T1000 (cell line): Measurements from ENCODE around the gene CD33.
"Not testable (repeated sequence)": the region's sequence is repeated elsewhere in the genome, so short reads cannot be mapped to it uniquely, and the experiment has no call there.

ENCODE experiments used
- DNase-seq: peaks from one replicate; lab custom pipeline; 2025; ENCODE audit warnings: mixed read lengths; lab: John Stamatoyannopoulos, UW

Gene CD33

GRCh38 chr19:51210191-51210784 is 14.6 kb upstream of the CD33 start:
- no peak for DNase-seq

DNA sequence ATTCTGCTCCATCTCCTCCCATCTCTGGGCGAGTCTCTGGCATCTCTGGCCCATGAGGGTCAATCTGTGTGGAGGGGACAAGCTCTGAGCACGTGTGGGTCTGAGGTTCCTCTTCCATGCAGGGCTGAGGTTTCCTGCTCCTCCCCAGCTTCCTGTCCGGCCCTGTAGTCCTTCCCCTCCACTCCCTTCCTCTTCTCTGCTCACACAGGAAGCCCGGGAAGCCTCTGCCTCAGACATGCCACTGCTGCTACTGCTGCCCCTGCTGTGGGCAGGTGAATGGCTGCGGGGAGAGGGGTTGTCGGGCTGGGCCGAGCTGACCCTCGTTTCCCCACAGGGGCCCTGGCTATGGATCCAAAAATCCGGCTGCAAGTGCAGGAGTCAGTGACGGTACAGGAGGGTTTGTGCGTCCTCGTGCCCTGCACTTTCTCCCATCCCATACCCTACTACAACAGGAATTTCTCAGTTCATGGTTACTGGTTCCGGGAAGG is 14.0 kb upstream of the CD33 start:
- DNase-seq = not testable (repeated sequence)

GRCh38 chr19:51211833-51212232 is 13.0 kb upstream of the CD33 start:
- DNase-seq = no peak

DNA sequence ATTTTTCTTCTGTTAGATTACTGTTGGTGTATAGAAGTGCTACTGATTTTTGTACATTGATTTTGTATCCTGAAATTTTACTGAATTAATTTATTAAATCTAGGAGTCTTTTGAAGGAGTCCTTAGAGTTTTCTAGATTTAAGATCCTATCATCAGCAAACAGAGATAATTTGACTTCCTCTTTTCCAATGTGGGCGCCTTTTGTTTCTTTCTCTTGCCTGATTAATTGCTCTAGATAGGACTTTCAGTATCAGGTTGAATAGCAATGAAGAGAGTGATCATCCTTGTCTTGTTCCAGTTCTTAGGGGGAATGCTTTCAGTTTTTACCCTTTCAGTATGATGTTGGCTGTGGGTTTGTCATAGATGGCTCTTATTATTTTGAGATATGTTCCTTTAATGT is 5.6 kb upstream of the CD33 start:
- DNase-seq = no peak

DNA sequence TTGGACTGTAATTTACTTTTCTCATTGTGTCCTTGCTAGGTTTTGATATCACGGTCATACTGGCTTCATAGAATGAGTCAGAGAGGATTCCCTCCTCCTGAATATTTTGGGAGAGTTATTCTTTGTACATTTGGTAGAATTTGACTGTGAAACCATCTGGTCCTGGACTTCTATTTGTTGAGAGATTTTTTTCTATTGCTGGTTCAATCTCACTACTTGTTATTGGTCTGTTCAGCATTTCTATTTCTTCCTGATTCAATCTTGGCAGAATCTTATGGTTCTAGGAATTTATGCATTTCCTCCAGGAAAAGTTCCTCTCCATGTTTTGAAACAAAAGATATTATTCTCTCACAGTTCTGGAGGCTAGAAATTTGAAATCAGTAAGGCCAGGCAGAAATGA is 4.9 kb upstream of the CD33 start:
- no peak for DNase-seq

GRCh38 chr19:51220996-51221395 is 3.9 kb upstream of the CD33 start:
- DNase-seq = no peak

- DNase-seq = no peak
Observed at GRCh38 chr19:51224163-51224641, 678 bp upstream of the CD33 start.

- no peak for DNase-seq
Observed at GRCh38 chr19:51226067-51226466, 1.2 kb downstream of the CD33 start.

DNA sequence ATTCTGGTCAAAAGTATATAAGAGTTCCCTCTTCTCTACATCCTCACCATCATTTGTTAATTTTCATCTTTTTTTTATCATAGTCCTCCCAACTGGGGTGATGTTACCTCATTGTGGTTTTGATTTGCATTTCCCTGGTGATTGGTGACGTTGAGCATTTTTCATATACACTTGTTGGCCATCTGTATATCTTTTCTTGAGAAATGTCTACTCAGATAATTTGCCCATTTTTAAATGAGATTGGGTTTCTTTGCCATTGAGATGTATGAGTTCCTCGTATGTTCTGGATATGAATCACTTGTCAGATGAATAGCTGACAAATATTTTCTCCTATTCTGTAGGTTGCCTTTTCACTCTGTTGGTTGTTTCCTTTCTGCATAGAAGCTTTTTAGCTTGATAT is 2.4 kb downstream of the CD33 start:
- no peak for DNase-seq

GRCh38 chr19:51227966-51228365 is 3.1 kb downstream of the CD33 start:
- DNase-seq = no peak

DNA sequence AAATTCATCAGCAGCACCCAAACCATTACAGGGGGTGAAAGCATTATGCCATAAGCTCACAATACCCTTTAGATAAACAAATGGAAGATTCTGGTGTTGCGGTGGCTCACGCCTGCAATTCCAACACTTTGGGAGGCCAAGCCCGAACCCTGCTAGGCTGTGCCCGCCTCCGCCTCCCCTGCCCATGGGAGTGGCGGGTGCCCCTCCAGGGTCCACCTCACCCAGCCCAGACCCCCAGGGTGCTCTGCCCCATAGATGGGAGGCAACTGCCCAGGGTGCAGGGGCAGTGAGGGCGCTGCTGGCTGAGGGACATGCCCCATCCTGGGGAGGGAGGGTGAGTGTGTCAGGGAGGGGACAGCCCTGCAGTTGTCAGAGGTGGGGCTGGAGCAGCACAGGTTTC is 16.0 kb downstream of the CD33 start:
- DNase-seq = no peak

DNA sequence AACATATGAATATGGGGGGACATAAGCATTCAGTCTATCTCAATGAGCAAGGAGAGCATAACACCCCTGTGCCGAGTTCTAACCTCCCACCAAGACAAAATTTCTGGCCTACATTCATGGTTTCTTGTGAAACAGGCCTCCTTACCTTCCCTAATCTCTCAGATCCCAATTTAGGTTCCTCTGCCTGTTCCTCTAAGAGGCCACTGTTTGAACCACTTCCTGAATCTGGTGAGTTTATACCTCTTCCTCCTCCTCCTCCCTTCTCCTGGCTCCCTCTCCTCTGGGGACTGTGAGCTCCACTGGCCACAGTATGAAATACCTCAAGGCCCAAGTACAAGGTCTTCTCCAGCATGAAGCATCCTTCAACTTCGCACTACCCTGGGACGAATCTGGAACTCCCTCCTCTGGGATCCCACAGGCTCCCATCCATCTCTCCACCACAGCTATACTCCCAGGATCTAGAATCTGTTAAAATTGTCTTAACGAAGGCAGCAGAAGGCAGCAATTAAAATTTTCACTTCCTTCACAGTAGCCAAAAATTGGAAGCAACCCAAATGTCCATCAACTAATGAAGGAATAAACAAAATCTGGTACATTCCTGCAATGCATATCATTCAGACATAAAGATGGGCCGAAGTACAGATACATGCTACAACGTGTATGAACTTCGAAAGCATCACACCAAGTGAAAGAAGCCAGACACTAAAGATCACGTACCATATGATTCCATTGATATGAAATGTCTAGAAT is 18.2 kb downstream of the CD33 start:
- DNase-seq = no peak

- no peak for DNase-seq
Observed at GRCh38 chr19:51246164-51246552, 21.3 kb downstream of the CD33 start.

DNA sequence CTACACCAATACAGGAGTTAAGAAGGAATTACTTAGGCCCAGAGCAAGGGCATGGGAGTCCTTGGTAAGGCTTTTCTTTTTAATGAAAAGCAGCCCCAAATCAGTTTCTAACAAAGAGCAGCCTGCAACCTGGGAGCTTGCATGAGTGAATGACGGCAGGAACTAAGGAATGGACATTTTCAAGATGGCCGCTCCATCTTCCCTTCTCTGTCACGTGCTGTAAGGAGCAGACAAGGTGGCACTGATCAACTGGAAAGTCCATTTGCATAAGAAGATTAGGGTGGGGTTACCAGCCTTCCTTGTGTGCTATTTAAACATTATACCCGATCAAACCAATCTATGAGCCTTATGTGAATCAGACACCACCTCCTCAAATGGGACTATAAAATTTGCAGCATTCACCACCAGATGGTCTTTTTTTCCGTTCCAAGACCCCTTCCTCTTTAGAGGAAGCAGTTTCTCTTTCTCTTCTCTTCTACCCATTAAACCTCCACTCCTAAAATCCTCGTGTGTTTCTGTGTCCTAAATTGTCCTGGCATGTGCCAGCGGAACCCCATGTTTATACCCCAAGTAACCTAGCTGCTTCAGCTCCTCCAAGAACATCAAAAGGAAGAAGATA is 23.2 kb downstream of the CD33 start:
- DNase-seq = no peak

- no peak for DNase-seq
Observed at GRCh38 chr19:51250786-51251467, 26.0 kb downstream of the CD33 start, which contains the start of gene SIGLECL1. SIGLECL1 (plus strand) TSS chr19:51251080; CDS start chr19:51264073, 12,993 bp downstream.

GRCh38 chr19:51251468-51251820 is 26.6 kb downstream of the CD33 start:
- no peak for DNase-seq

GRCh38 chr19:51252306-51253079 is 27.6 kb downstream of the CD33 start:
- no peak for DNase-seq

GRCh38 chr19:51253088-51253806 is 28.4 kb downstream of the CD33 start:
- DNase-seq = no peak

- DNase-seq = no peak
Observed at GRCh38 chr19:51256155-51256625, 31.3 kb downstream of the CD33 start.

DNA sequence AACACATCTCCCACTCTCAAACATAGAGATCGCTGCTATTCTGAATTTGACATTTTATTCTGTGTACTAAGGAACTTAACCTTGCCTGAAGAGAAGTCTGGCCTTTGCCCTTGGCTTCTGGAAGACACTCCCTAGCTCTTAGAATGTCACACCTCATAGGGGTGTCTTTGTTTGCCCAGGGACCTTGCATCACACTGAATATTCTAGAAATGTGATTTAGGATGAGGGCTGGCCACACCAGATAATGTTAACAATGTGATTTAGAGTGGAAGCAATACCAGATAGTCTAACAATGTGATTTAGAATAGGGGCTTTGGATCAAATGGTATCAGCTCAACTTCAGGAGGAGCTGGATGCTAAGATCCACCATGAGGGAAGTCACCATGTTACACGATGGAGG is 32.6 kb downstream of the CD33 start:
- DNase-seq = no peak
